Adrenal gland (tissue), 5 donors: Measurements from ENCODE around the gene TEX53.

ENCODE experiments used
- POLR2A ChIP-seq, 2 donors: fragments of 450-650 bp; IDR thresholded peaks; one replicate each; pipeline ENCODE4 v1.6.1; 2017; ENCODE audit warnings: antibody characterized with exemption in 2 of 2, mild to moderate bottlenecking in 2 of 2, moderate library complexity in 1 of 2
- TF ChIP-seq, protein P1 (sequence below), 6 experiments: fragments of 450-650 bp in 4 of 6; fragments of 200-600 bp in 2 of 6; sonication (generic) in 1 of 6; IDR thresholded peaks; 1 replicate in 5 of 6; 2 replicates in 1 of 6; pipeline versions ENCODE4 v1.5.1 to v1.8.0; 2016 to 2021; ENCODE audit warnings: antibody characterized with exemption in 6 of 6, mild to moderate bottlenecking in 2 of 6, moderate library complexity in 1 of 6
- donor health status: DM: no; HTN: no; CAD: no.

- TF ChIP-seq, protein P1, sequence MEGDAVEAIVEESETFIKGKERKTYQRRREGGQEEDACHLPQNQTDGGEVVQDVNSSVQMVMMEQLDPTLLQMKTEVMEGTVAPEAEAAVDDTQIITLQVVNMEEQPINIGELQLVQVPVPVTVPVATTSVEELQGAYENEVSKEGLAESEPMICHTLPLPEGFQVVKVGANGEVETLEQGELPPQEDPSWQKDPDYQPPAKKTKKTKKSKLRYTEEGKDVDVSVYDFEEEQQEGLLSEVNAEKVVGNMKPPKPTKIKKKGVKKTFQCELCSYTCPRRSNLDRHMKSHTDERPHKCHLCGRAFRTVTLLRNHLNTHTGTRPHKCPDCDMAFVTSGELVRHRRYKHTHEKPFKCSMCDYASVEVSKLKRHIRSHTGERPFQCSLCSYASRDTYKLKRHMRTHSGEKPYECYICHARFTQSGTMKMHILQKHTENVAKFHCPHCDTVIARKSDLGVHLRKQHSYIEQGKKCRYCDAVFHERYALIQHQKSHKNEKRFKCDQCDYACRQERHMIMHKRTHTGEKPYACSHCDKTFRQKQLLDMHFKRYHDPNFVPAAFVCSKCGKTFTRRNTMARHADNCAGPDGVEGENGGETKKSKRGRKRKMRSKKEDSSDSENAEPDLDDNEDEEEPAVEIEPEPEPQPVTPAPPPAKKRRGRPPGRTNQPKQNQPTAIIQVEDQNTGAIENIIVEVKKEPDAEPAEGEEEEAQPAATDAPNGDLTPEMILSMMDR (IDR thresholded peaks at IDR 0.05), result no peak
- no peak for TF ChIP-seq POLR2A (IDR thresholded peaks at IDR 0.05)
Observed at GRCh38 chr9:114685951-114686350, 28.3 kb upstream of the TEX53 start.
